HepG2 (cell line): ENCODE results near the gene SEMA3F. TPM values are rescaled to one million over a fixed set of nuclear protein-coding genes. Genes with fewer than 3 reads are reported as not detected.

Experiments used
- CC2D1A ChIP-seq: sonication (generic); formaldehyde crosslinking; IDR thresholded peaks from 2 replicates; pipeline ENCODE4 v1.8.1; 2023; ENCODE audit warnings: mild to moderate bottlenecking, missing genetic modification reagents
- HOXA7 ChIP-seq: sonication (generic); formaldehyde crosslinking; IDR thresholded peaks from 2 replicates; pipeline ENCODE4 v1.8.1; 2022; ENCODE audit warnings: mild to moderate bottlenecking, missing genetic modification reagents, moderate library complexity
- MATR3 ChIP-seq: sonication (generic); formaldehyde crosslinking; IDR thresholded peaks from 2 replicates; pipeline ENCODE4 v1.4.0; 2020; ENCODE audit warnings: missing genetic modification reagents
- MXD3 ChIP-seq: IDR thresholded peaks from 2 replicates; pipeline ENCODE4 v1.6.1; 2016; ENCODE audit warnings: mild to moderate bottlenecking, missing biosample characterization, missing genetic modification reagents
- PHF8 ChIP-seq: sonication (generic); formaldehyde crosslinking; IDR thresholded peaks from 2 replicates; pipeline ENCODE4 v1.5.0; 2020; ENCODE audit warnings: missing genetic modification reagents
- POGK ChIP-seq: sonication (generic); formaldehyde crosslinking; conservative IDR thresholded peaks from 2 replicates; pipeline ENCODE4 v1.8.0; 2022; ENCODE audit warnings: mild to moderate bottlenecking, moderate library complexity, missing genetic modification reagents
- PPARG ChIP-seq: conservative IDR thresholded peaks from 2 replicates; pipeline ENCODE4 v1.6.1; 2016; ENCODE audit warnings: missing biosample characterization, missing genetic modification reagents
- PRDM10 ChIP-seq: sonication (generic); formaldehyde crosslinking; IDR thresholded peaks from 2 replicates; pipeline ENCODE4 v1.4.0; 2020; ENCODE audit warnings: low read depth, missing genetic modification reagents
- REPIN1 ChIP-seq: sonication (generic); formaldehyde crosslinking; IDR thresholded peaks from 2 replicates; pipeline ENCODE4 v1.8.0; 2022; ENCODE audit warnings: missing genetic modification reagents, low read depth, mild to moderate bottlenecking, borderline replicate concordance
- RNF2 ChIP-seq: fragments of 450-650 bp; conservative IDR thresholded peaks from 2 replicates; pipeline ENCODE4 v1.6.1; 2016; ENCODE audit warnings: low read depth
- TMF1 ChIP-seq: sonication (generic); formaldehyde crosslinking; IDR thresholded peaks from 2 replicates; pipeline ENCODE4 v1.8.1; 2022; ENCODE audit warnings: low read depth, missing genetic modification reagents
- XRCC5 ChIP-seq: fragments of 200-400 bp; formaldehyde crosslinking; optimal IDR thresholded peaks from 2 replicates; pipeline ENCODE3; 2017; ENCODE audit warnings: mild to moderate bottlenecking, low read length
- ZC3H13 ChIP-seq: sonication (generic); formaldehyde crosslinking; IDR thresholded peaks from 2 replicates; pipeline ENCODE4 v1.8.1; 2023; ENCODE audit warnings: mild to moderate bottlenecking, missing genetic modification reagents, moderate library complexity
- ZMYM2 ChIP-seq: sonication (generic); formaldehyde crosslinking; IDR thresholded peaks from 2 replicates; pipeline ENCODE4 v1.8.0; 2022; ENCODE audit warnings: mild to moderate bottlenecking, missing genetic modification reagents
- ZNF331 ChIP-seq: sonication (generic); formaldehyde crosslinking; IDR thresholded peaks from 2 replicates; pipeline ENCODE4 v1.4.0; 2020; ENCODE audit warnings: missing genetic modification reagents
- ZNF354B ChIP-seq: sonication (generic); formaldehyde crosslinking; IDR thresholded peaks from 2 replicates; pipeline ENCODE4 v1.8.0; 2022; ENCODE audit warnings: mild to moderate bottlenecking, missing genetic modification reagents
- ZNF512B ChIP-seq: sonication (generic); formaldehyde crosslinking; IDR thresholded peaks from 2 replicates; pipeline ENCODE4 v1.5.1; 2020; ENCODE audit warnings: missing genetic modification reagents, mild to moderate bottlenecking, borderline replicate concordance
- ZNF546 ChIP-seq: sonication (generic); formaldehyde crosslinking; conservative IDR thresholded peaks from 2 replicates; pipeline ENCODE4 v1.8.1; 2023; ENCODE audit warnings: mild to moderate bottlenecking, missing genetic modification reagents
- ZNF589 ChIP-seq: sonication (generic); formaldehyde crosslinking; conservative IDR thresholded peaks from 2 replicates; pipeline ENCODE4 v1.8.0; 2022; ENCODE audit warnings: mild to moderate bottlenecking, moderate library complexity, missing genetic modification reagents
- ZNF788 ChIP-seq: sonication (generic); formaldehyde crosslinking; IDR thresholded peaks from 2 replicates; pipeline ENCODE4 v1.5.0; 2020; ENCODE audit warnings: mild to moderate bottlenecking, missing genetic modification reagents, borderline replicate concordance
- ZNF841 ChIP-seq: sonication (generic); formaldehyde crosslinking; IDR thresholded peaks from 2 replicates; pipeline ENCODE4 v1.8.1; 2023; ENCODE audit warnings: missing genetic modification reagents, borderline replicate concordance
- ZNF879 ChIP-seq: sonication (generic); formaldehyde crosslinking; IDR thresholded peaks from 2 replicates; pipeline ENCODE4 v1.8.1; 2023; ENCODE audit warnings: missing genetic modification reagents
- polyA plus RNA-seq, 8 experiments: library from polyadenylated mRNA; depleted of rRNA in 3 of 8; stranded (reverse) in 7 of 8; unstranded in 1 of 8; fragments of >200 nt; fragmentation: Illumina TruSeq in 4 of 8; extraction: Trizol in 4 of 8; gene quantifications; 2 replicates each; pipeline versions ENCODE4 v1.2.1 to v1.2.3, GENCODE V29; 2011 to 2016; ENCODE audit warnings: low read depth in 4 of 8, missing spikeins in 1 of 8, mixed read lengths in 1 of 8; ENCODE audit not compliant: insufficient read depth in 1 of 8
- total RNA-seq, 5 experiments: library from RNA; depleted of rRNA; stranded (reverse); fragments of >200 nt; fragmentation: Illumina TruSeq; extraction: Trizol; gene quantifications; 2 replicates each; pipeline ENCODE4 v1.2.3, GENCODE V29; 2016; ENCODE audit warnings: low read depth in 1 of 5

The SEMA3F gene
- total and polyA plus RNA-seq, 2 of the 13 experiments (the other 11 are each of a cell fraction or from before 2014, with no cell fraction given) = 7.6 to 17.2 TPM

- TF ChIP-seq MXD3 (CRISPR knock-in tag) (peak; percentile 19; the same call in 1 of the 2 replicates), RNF2 (no peak), CC2D1A (no peak), ZNF788 (CRISPR knock-in tag) (no peak), REPIN1 (CRISPR knock-in tag) (no peak), XRCC5 (no peak), POGK (CRISPR knock-in tag) (no peak), ZMYM2 (no peak), ZNF841 (CRISPR knock-in tag) (no peak), ZNF589 (no peak), ZNF331 (CRISPR knock-in tag) (no peak), HOXA7 (CRISPR knock-in tag) (no peak), PRDM10 (CRISPR knock-in tag) (0 out of 2 replicates have a peak, but pooled peaks have one; percentile 13), ZNF546 (CRISPR knock-in tag) (no peak), ZNF879 (CRISPR knock-in tag) (no peak), ZNF354B (no peak), TMF1 (CRISPR knock-in tag) (0 out of 2 replicates have a peak, but pooled peaks have one; percentile 24), ZNF512B (no peak), PPARG (CRISPR knock-in tag) (no peak), MATR3 (CRISPR knock-in tag) (no peak), PHF8 (CRISPR knock-in tag) (no peak; the same call in 1 of the 2 replicates), ZC3H13 (CRISPR knock-in tag) (no peak)
These were observed 49.8 kb downstream of the SEMA3F start, which contains the start of gene SLC38A3 (continued) for GRCh38 chr3:50204804-50205412.
